ENCODE results near the gene TMIGD1. TPM values are rescaled to one million over a fixed set of nuclear protein-coding genes. Genes with fewer than 3 reads are reported as not detected.

Gene TMIGD1
- total and polyA plus RNA-seq, 10 of the 15 experiments (the other 5 are each of a cell fraction or from before 2014, with no cell fraction given) = not detected

DNA sequence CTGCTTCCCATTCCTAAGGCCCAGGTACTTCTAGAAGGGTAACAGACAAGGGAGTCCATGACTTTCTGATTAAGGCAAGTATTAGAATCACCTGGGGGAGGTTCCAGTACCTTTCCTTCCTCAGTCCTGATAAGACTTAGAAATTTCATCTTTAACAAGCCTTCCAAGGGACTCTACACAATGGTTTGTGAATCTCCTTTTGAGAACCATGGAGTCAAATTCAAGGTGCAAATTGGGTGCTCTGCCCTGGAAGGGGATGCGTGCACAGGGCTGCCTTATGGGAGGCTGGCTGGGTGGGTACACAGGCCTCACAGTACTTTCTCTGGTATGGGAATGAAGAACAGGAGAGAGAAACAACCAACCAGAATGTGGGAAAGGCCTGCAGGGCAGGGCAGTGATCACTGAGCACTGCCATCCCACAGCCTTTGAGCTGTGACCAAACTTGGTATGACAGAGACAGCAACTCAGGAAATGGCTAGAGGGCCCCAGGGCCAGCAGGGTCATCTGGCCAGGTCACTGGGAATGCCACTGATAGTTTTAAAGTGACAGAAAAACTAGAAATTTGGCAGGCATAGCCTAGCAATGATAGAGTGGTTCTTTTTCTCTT, 3.6 kb upstream of the TMIGD1 start:
- RAD21 ChIA-PET (ENCODE audit: unreplicated experiment) = interaction anchor here (1.0 to 9.6 kb wide), 11 partner anchors 11 to 232 kb away, joined by 3 to 183 read pairs (median 6); partner anchors contain the start of gene BLMH
- FAIRE-seq = no peak
- Histone ChIP-seq H3K27ac (ENCODE audit: control insufficient read depth, insufficient read depth) (no peak overlapping the region), H3K27me3 (replicated peaks in 1 of 2; ENCODE audit: control insufficient read depth in 2 of 2, insufficient read depth in 2 of 2, low read length in 1 of 2) (no peaks in the 10 kb centered on the region), H3K9me3 (replicated peaks; ENCODE audit: control insufficient read depth, insufficient read depth, low read length) (no peaks in the 10 kb centered on the region), H3K9ac (ENCODE audit: control insufficient read depth, insufficient read depth, low read length) (no peak overlapping the region), H3K4me1 (ENCODE audit: control insufficient read depth, insufficient read depth, low read length) (peaks cover 4% of the 10 kb centered on the region), H2AFZ (ENCODE audit: control insufficient read depth, low read depth, low read length) (no peak overlapping the region), H3K79me2 (ENCODE audit: control insufficient read depth, insufficient read depth, low read length) (no peaks in the 10 kb centered on the region), H3K4me3 (no peak overlapping the region), H3K4me2 (ENCODE audit: control insufficient read depth, insufficient read depth) (no peak overlapping the region), H3K36me3 (ENCODE audit: control insufficient read depth in 2 of 2, insufficient read depth in 2 of 2, low read length in 1 of 2) (no peaks in the 10 kb centered on the region), H4K20me1 (ENCODE audit: control insufficient read depth, insufficient read depth) (no peaks in the 10 kb centered on the region)
- ATAC-seq = no peak; the same call in 2 of the 3 replicates
- CTCF ChIA-PET = interaction anchor here (0.6 to 12.3 kb wide), 27 partner anchors 10 to 376 kb away, joined by 3 to 345 read pairs (median 7); partner anchors contain the start of genes BLMH and NSRP1
- POLR2A ChIA-PET = interaction anchor here (1.1 kb wide), 1 partner anchor 225 kb away, joined by 3 read pairs; no protein-coding TSS in a partner anchor
- no TSS peak for BruUV-seq (replicated peaks)
- no peak for TF ChIP-seq NBN (IDR thresholded peaks at IDR 0.05)
- no peak for TF ChIP-seq HCFC1 (IDR thresholded peaks at IDR 0.05; ENCODE audit: low read length)
- TF ChIP-seq, protein P1, sequence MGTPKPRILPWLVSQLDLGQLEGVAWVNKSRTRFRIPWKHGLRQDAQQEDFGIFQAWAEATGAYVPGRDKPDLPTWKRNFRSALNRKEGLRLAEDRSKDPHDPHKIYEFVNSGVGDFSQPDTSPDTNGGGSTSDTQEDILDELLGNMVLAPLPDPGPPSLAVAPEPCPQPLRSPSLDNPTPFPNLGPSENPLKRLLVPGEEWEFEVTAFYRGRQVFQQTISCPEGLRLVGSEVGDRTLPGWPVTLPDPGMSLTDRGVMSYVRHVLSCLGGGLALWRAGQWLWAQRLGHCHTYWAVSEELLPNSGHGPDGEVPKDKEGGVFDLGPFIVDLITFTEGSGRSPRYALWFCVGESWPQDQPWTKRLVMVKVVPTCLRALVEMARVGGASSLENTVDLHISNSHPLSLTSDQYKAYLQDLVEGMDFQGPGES (IDR thresholded peaks at IDR 0.05) = no peak
- TF ChIP-seq SUPT20H (IDR thresholded peaks at IDR 0.05; ENCODE audit: borderline replicate concordance, control insufficient read depth, low read depth, low read length) = no peak
- TF ChIP-seq YBX1 (IDR thresholded peaks at IDR 0.05) = no peak
- TF ChIP-seq JUND (IDR thresholded peaks at IDR 0.05; ENCODE audit: low read depth, low read length) = no peak
- TF ChIP-seq EGR1 (IDR thresholded peaks at IDR 0.05; ENCODE audit: borderline replicate concordance in 1 of 2, low read depth in 2 of 2, low read length in 2 of 2) = no peak
- no peak for TF ChIP-seq SIX5 (IDR thresholded peaks at IDR 0.05; ENCODE audit: low read depth, low read length, severe bottlenecking)
- TF ChIP-seq ESRRA (IDR thresholded peaks at IDR 0.05; ENCODE audit: low read length) = no peak
- TF ChIP-seq RCOR1 (conservative IDR thresholded peaks at IDR 0.05; ENCODE audit: low read depth, low read length) = no peak
- TF ChIP-seq JUNB (IDR thresholded peaks at IDR 0.05) = no peak
- TF ChIP-seq, protein P2, sequence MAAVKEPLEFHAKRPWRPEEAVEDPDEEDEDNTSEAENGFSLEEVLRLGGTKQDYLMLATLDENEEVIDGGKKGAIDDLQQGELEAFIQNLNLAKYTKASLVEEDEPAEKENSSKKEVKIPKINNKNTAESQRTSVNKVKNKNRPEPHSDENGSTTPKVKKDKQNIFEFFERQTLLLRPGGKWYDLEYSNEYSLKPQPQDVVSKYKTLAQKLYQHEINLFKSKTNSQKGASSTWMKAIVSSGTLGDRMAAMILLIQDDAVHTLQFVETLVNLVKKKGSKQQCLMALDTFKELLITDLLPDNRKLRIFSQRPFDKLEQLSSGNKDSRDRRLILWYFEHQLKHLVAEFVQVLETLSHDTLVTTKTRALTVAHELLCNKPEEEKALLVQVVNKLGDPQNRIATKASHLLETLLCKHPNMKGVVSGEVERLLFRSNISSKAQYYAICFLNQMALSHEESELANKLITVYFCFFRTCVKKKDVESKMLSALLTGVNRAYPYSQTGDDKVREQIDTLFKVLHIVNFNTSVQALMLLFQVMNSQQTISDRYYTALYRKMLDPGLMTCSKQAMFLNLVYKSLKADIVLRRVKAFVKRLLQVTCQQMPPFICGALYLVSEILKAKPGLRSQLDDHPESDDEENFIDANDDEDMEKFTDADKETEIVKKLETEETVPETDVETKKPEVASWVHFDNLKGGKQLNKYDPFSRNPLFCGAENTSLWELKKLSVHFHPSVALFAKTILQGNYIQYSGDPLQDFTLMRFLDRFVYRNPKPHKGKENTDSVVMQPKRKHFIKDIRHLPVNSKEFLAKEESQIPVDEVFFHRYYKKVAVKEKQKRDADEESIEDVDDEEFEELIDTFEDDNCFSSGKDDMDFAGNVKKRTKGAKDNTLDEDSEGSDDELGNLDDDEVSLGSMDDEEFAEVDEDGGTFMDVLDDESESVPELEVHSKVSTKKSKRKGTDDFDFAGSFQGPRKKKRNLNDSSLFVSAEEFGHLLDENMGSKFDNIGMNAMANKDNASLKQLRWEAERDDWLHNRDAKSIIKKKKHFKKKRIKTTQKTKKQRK (IDR thresholded peaks at IDR 0.05; ENCODE audit: low read depth, low read length) = no peak
- TF ChIP-seq ZNF274 (IDR thresholded peaks at IDR 0.05; ENCODE audit: insufficient read depth, insufficient read length) = no peak
- no peak for TF ChIP-seq SPI1 (IDR thresholded peaks at IDR 0.05; ENCODE audit: borderline replicate concordance, insufficient read depth, low read depth, low read length)
- TF ChIP-seq, protein P3, sequence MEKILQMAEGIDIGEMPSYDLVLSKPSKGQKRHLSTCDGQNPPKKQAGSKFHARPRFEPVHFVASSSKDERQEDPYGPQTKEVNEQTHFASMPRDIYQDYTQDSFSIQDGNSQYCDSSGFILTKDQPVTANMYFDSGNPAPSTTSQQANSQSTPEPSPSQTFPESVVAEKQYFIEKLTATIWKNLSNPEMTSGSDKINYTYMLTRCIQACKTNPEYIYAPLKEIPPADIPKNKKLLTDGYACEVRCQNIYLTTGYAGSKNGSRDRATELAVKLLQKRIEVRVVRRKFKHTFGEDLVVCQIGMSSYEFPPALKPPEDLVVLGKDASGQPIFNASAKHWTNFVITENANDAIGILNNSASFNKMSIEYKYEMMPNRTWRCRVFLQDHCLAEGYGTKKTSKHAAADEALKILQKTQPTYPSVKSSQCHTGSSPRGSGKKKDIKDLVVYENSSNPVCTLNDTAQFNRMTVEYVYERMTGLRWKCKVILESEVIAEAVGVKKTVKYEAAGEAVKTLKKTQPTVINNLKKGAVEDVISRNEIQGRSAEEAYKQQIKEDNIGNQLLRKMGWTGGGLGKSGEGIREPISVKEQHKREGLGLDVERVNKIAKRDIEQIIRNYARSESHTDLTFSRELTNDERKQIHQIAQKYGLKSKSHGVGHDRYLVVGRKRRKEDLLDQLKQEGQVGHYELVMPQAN (conservative IDR thresholded peaks at IDR 0.05) = no peak
- TF ChIP-seq NR2F1 (conservative IDR thresholded peaks at IDR 0.05) = no peak
- no peak for TF ChIP-seq CBX5 (IDR thresholded peaks at IDR 0.05; ENCODE audit: low read depth)
- in situ Hi-C loops (cut with MboI) = loop anchor here (5.0 kb wide), 1 partner anchor 235 kb away; no protein-coding TSS in a partner anchor
- no peak for DNase-seq (ENCODE audit: low read depth, low spot score)
- WGBS (ENCODE audit: insufficient coverage, insufficient replicate concordance, low lambda C conversion rate, missing lambda C conversion rate) = 43% methylated on average over 1 of the region's 1 CpG
- SMC1A ChIA-PET (ENCODE audit: uncharacterized antibody, unreplicated experiment) = interaction anchor here (1.1 to 8.6 kb wide), 15 partner anchors 11 to 242 kb away, joined by 3 to 125 read pairs (median 8); no protein-coding TSS in a partner anchor
- intact Hi-C loops (cut with micrococcal nuclease; ENCODE audit: unreplicated experiment) = loop anchor here (2.0 to 10.0 kb wide), 3 partner anchors 45 to 210 kb away; partner anchors contain the start of gene SLC6A4

All from GM12878 (cell line).